HG03025 (cell line): ENCODE data around the gene PSMD2.
"Not testable (repeated sequence)": the region's sequence is repeated elsewhere in the genome, so short reads cannot be mapped to it uniquely, and the experiment has no call there.

ENCODE experiments used
- ATAC-seq: cut with Tn5 transposase; IDR thresholded peaks from one replicate; pipeline ENCODE4 v1.9.1; 2021; ENCODE audit warnings: mild to moderate bottlenecking, moderate library complexity; ENCODE audit not compliant: unreplicated experiment, low FRiP score

The PSMD2 gene

GRCh38 chr3:184298759-184299487 is at the start of gene PSMD2:
Gene PSMD2 (plus strand): TSS chr3:184299241. CDS start chr3:184299267, 26 bp downstream.
- peak; percentile 88 for ATAC-seq

DNA sequence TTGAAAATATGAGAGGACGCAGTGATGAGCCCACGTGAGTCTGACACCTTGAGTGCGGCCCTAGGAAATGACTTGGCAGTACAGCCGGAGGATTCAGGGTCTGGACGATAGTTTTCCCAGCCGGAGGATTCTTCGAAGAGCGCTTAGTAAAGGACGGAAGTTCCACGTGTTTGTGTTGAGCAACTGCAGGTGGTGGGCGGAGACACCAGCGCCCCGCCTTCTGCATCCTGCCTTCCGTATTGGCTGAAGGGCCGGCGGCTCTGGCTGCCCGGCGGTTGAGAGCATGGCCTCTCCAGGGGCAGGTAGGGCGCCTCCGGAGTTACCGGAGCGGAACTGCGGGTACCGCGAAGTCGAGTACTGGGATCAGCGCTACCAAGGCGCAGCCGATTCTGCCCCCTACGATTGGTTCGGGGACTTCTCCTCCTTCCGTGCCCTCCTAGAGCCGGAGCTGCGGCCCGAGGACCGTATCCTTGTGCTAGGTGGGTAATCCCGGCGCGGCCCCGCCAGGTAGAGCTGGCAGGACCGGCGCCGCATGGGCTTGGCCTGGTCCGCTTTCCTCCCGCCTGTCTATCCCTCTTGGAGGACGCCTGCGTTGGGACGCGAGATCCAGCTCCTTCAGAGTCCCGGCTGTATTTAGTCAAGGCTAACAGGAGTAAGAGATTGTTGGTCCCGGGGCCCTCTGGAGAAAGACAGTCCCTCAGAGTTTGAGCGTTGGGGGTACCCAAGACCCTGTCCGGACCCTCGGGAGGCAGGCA is 49.5 kb upstream of the PSMD2 start, which contains the start of gene EEF1AKMT4:
Gene EEF1AKMT4, plus strand, starts transcription at position 261 of the 755 bp plus-strand sequence. Its CDS starts 23 bp downstream, at position 284.
- ATAC-seq, result peak; percentile 73

DNA sequence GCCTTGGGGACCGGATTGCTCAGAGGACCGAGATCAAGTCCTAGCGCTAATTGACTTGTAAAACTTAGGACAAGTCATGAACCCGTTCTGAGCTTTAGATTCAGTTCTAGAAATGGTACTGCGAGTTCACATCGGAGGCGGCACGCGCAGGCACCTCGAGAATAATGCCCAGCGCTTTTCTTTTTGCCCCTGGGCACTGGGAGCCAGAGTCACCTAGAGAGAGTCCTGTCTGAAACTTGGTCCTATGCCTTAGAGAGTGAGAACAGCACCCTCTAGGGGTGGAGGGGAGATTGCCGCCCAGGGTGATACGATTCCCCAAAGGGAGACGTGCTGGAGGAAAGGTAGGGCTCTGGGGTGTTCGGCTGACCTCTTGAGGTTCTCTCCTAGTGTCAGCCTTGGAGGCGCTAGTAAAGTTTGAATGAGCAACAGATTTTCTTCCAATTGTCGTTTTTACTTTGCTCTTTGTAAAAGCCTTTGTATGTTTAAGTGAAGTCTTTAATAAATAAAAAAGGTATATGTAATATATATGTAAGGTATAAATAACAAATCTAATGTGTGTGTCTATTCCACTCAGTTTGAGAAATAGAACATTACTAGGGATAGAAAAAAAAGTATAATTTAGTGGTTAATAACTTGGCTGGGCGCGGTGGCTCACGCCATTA is 48.7 kb upstream of the PSMD2 start:
- peak; percentile 60 for ATAC-seq

DNA sequence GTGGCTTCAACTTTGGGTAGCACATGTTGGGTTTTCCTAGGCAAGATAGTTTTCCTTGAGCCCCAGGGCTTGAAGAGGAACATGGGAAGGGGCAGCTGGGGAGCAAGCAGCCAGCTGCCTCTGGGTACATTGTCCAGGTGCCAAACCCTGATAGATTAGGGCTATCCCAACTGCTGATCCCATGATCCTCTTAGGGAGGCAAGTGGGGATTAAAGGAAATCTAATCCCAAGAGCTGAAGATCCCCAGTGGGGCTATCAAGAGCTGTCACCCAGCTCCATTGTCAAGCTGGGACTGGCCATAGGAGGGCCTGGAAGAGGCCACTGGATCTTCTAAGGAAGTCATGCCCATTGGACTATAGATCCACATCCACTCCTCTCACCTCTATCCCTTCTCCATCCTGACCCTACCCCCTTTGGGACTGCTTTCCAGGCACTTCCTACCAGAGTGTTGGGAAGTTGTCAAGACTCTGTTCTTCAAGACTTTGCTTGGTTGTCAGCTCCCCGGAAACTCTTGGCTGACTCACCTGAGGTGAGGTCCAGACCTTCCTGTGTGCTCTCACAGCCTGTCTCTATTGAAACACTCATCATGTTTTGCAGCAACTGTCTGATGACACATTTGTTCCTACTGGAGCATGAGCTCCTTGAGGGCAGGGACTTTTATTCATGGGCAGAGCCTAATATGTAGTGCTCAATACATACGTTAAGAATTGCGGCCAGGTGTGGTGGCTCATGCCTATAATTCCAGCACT is 43.6 kb upstream of the PSMD2 start:
- ATAC-seq, result no peak

GRCh38 chr3:184257083-184257915 is 41.7 kb upstream of the PSMD2 start:
- no peak for ATAC-seq

DNA sequence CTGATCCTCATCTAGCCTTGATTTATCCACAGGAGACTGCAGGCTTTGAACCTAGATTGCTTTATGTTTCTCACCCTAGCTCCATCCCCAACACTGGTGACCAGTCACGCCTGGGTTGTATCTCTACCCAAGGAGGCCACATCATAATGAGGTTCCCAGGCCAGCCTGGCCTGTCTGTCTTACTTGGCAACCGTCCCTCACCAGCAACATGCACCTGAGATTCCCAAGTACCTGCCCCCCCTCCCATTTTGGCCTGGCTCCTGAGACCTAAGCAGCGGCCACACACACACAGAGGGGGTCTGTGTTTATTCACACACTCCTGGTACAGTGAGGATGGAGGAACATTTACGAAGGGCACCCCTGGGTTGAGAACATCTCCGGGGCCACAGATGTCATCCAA is 40.1 kb upstream of the PSMD2 start:
- no peak for ATAC-seq

DNA sequence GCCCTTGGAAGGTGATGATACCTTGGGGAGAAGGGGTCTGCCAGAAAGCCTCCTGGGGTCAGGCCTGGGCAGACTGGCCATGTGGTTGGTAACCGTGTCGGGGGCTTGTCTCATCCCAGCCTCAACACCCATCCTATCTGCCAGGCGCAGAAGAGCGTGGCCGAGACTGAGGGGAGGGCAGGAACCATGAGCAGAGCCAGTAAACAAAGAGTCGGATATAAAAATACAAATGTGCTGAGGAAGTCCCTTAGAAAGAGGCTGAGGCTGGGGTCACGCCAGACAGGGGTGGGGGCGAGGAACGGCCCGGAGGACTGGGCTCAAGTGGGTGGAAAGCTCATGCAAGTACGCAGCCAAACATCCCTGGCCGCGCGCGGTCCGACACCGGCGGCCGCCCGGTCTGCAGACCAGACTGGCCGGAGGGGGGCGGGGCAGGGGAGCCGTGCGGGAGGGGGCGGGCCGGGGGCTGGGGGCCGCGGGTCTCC is 39.6 kb upstream of the PSMD2 start:
- no peak for ATAC-seq

DNA sequence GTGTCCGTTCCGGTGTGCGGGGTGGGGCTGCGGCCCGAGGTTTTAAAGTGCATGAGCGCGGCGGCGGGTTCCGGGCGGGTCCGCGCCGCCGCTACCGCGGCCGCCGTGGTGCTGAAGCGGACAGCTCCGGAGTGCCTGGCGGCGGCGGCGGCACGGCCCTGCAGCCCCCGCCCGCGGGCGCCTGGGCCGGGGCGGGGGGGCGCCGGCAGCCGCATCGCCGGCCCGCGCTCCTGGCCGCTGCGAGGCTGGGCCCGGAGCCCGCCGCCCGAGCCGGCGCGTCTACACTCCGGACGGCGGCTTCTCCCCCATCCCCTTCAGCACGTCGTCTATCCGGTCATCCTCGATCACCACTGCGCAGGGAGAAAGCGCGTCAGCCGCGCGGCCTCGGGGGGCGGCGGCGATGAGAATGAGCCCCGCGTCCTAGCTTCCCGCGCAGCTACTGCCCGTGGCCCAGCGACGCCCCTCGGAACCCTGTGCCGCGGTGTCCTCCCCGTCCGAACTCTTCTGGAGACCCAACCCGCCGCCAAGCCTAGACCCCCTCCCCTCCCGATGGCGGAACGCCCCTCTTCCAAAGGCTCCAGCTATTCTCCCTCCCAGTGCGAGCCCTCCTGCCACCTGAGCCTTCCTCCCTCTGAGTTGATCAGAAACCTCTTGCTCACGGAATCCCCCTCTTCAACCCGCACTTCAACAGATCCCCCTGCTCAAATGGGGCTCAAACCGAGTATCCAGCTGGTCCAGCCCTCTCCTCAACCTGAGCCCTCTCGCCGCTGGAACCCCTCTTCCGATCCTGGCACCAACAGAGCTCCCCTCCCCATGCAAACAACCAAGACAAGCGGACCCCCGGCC is 38.9 kb upstream of the PSMD2 start:
- no peak for ATAC-seq

- no peak for ATAC-seq
These were observed 38.2 kb upstream of the PSMD2 start for GRCh38 chr3:184260724-184261269.

- ATAC-seq, result no peak
These were observed 37.7 kb upstream of the PSMD2 start, which contains the start of gene CAMK2N2 for GRCh38 chr3:184261270-184261853. Gene CAMK2N2 (minus strand): TSS chr3:184261553. CDS start chr3:184261285, 268 bp downstream.

GRCh38 chr3:184261854-184262763 is 36.9 kb upstream of the PSMD2 start:
- ATAC-seq, result no peak

GRCh38 chr3:184262764-184263179 is 36.3 kb upstream of the PSMD2 start:
- no peak for ATAC-seq

DNA sequence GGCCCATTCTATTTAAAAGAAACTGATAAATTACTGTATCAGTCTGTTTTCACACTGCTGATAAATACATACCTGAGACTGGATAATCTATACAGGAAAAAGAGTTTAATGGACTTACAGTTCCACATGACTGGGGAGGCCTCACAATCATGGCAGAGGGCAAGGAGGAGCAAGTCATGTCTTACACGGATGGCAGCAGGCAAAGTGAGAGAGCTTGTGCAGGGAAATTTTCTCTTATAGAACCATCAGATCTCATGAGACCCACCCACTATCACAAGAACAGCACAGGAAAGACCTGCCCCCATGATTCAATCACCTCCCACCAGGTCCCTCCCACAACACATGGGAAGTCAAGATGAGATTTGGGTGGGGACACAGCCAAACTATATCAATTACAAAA is 31.8 kb upstream of the PSMD2 start:
- ATAC-seq, result not testable (repeated sequence)

DNA sequence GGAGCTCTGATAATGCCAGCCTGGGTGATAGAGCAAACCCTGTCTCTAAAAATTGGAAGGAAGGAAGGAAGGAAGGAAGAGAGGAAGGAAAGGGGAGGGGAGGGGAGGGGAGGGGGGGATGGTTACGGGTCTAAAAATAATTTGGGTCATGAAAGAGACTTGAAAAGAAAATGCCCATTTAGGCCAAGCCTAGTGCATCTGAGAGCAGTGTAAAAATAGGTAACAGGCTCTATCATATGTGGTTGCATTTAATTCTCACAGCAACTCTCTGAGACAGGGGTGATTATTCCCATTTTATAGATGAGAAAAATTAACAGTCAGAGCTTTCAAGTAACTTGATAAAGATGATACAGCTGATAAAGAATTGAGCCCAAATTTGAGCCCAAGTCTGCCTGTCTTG is 26.8 kb upstream of the PSMD2 start:
- no peak for ATAC-seq

DNA sequence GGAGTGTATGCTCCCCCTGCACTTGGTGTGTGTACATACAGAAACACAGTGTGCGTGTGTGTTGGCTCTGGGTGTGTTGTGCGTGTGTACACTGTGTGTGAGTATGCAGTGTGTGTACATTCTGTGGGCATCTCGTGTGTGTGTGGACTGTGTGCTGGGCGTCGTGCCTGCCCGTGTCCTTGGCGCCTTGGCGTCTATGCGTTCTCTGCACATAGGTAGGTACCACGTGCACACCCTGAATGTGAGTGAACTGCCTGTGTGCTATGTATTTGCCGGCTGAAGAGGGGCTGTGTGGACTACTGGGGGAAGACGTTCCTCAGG is 23.7 kb upstream of the PSMD2 start:
- no peak for ATAC-seq

DNA sequence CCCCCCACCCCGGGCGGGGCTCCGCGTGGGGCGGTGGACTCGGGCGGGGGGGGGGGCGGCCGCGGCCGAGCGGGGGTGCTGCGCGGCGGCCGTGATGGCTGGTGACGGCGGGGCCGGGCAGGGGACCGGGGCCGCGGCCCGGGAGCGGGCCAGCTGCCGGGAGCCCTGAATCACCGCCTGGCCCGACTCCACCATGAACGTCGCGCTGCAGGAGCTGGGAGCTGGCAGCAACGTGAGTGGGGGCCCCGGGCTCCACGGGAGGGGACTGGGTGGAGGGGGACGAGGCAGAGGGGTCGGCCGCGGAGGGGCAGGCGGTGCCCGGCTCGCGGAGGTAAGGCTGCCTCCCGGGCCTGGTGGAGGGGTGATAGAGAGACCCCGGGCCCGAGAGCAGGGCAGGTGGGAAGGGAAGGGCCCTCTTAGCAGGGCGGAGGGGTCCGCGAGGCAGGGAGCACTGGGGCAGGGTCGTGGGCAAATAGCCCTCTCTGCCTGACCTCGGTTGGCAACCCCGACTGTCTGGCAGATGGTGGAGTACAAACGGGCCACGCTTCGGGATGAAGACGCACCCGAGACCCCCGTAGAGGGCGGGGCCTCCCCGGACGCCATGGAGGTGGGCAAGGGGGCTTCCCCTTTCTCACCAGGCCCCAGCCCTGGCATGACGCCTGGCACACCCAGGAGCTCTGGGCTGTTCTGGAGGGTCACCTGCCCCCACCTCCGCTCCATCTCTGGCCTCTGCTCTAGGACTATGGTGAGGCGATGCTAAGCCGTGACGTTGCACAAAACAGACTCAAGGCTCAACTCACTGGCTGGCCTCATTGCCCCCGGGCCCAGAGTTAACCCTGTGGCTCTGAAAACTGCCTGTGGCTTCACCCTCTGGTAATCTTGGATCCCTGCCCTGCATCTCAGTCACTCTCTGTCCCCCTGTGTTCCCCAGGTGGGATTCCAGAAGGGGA is 22.8 kb upstream of the PSMD2 start, which contains the start of gene ECE2:
Gene ECE2, plus strand, starts transcription at position 62 of the 950 bp plus-strand sequence. Its CDS starts 132 bp downstream, at position 194.
- ATAC-seq, result no peak
